Measurements from ENCODE around the gene ADAMTS17.

DNA sequence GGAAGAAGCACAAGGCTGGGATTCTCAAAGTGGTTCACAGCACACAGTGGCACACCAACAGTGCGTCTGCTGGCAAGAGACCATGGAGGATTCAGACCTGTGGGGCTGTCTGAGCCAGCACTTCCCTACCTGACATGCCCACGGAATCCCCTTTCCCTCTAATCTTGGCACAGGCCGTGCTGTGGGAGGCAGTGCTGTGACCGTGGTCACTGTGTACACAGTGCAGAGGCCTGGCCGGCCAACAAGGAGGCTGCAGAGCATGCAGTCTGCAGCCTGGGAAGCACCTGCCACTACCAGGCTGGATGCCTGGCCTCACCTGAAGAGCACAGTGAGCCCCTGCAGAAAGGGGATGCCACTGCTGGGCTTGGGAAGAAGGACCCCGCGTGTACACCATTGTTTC is 307.6 kb downstream of the ADAMTS17 start:
- no peak for TF ChIP-seq CTCF (IDR thresholded peaks at IDR 0.05)
- no peak for TF ChIP-seq EZH2 (IDR thresholded peaks at IDR 0.05)

Data from neural progenitor cell (in vitro differentiated cells).